Erythroblast (primary cell): ENCODE results near the gene NRG3.

Experiments used
- GATA1 ChIP-seq: IDR thresholded peaks from 2 replicates; pipeline ENCODE4 v1.6.1; 2011; ENCODE audit warnings: low read depth, mild to moderate bottlenecking, control low read depth, low read length, moderate library complexity
- POLR2A ChIP-seq: IDR thresholded peaks from 2 replicates; pipeline ENCODE4 v1.6.1; 2011; ENCODE audit warnings: mild to moderate bottlenecking, low read length

- TF ChIP-seq POLR2A (no peak), GATA1 (no peak)
Measured at GRCh38 chr10:82319562-82319961, 444.6 kb downstream of the NRG3 start.
